Sigmoid colon (tissue), 7 donors: ENCODE data around the gene DNAL1. TPM values are rescaled to one million over a fixed set of nuclear protein-coding genes. Genes with fewer than 3 reads are reported as not detected.

Source experiments
- DNase-seq: peaks from one replicate; pipeline ENCODE4 v3.0.0-alpha.2; 2019
- H3K27ac ChIP-seq, 4 donors: fragments of 200-600 bp; sonication (generic); one replicate each; pipeline ENCODE4 v1.5.1; 2016 to 2019; ENCODE audit warnings: mild to moderate bottlenecking in 1 of 4
- H3K27me3 ChIP-seq, 3 donors: fragments of 200-600 bp; sonication (generic); one replicate each; pipeline ENCODE4 v1.5.1; 2019; ENCODE audit warnings: mild to moderate bottlenecking in 1 of 3
- H3K36me3 ChIP-seq, 4 donors: fragments of 200-600 bp; sonication (generic); one replicate each; pipeline ENCODE4 v1.5.1; 2016 to 2019
- H3K4me1 ChIP-seq, 4 donors: fragments of 200-600 bp; sonication (generic); one replicate each; pipeline ENCODE4 v1.5.1; 2017 to 2019
- H3K4me3 ChIP-seq, 4 donors: fragments of 200-600 bp; sonication (generic); one replicate each; pipeline ENCODE4 v1.5.1; 2017 to 2019; ENCODE audit warnings: mild to moderate bottlenecking in 2 of 4, moderate library complexity in 1 of 4
- H3K9me3 ChIP-seq, 4 donors: fragments of 200-600 bp in 3 of 4; sonication (generic) in 3 of 4; one replicate each; pipeline versions ENCODE4 v1.5.1 to v1.6.1; 2013 to 2019
- CTCF ChIP-seq, 4 experiments: fragments of 450-650 bp in 3 of 4; fragments of 200-600 bp in 1 of 4; IDR thresholded peaks; one replicate each; pipeline ENCODE4 v1.5.1; 2016 to 2019; ENCODE audit warnings: antibody characterized with exemption in 4 of 4, mild to moderate bottlenecking in 3 of 4, moderate library complexity in 2 of 4
- EP300 ChIP-seq, 4 donors: sonication (generic); formaldehyde crosslinking; IDR thresholded peaks; one replicate each; pipeline ENCODE4 v1.6.1; 2017; ENCODE audit warnings: antibody characterized with exemption in 4 of 4
- POLR2A ChIP-seq, 2 donors: fragments of 450-650 bp; IDR thresholded peaks; one replicate each; pipeline ENCODE4 v1.6.1; 2016; ENCODE audit warnings: antibody characterized with exemption in 2 of 2, mild to moderate bottlenecking in 2 of 2, moderate library complexity in 2 of 2
- POLR2AphosphoS5 ChIP-seq, 4 donors: sonication (generic); formaldehyde crosslinking; IDR thresholded peaks; one replicate each; pipeline ENCODE4 v1.6.1; 2017; ENCODE audit warnings: antibody characterized with exemption in 4 of 4
- WGBS, 2 donors: extraction: QIAGEN DNeasy Blood & Tissue Kit; methylation state at CpG; one replicate each; pipeline ENCODE4 v1.1.7; 2013; 5-methylcytosine and 5-hydroxymethylcytosine counted together
- intact Hi-C: fragments of 100-400 bp; cut with DNase I; formaldehyde crosslinking; loops from one replicate; pipeline ENCODE4 v1.15.1; 2023
- polyA plus RNA-seq, 3 donors: library from polyadenylated mRNA; stranded (reverse); fragments of 200-250 nt; gene quantifications; one replicate each; pipeline ENCODE4 v1.2.3, GENCODE V29; 2013
- total RNA-seq, 4 donors: library from RNA; depleted of rRNA; stranded (reverse); fragments of >200 nt; gene quantifications; one replicate each; pipeline ENCODE4 v1.1.0, GENCODE V29; 2016
- donor health status: healthy with polysubstance abuse.
- donor health status: Bipolar disorder and iron deficiency.
- donor health status: healthy.

DNAL1 gene
- total and polyA plus RNA-seq, 7 donors: 4.6 to 20.0 (median 6.9) TPM

- no peak for DNase-seq
- Histone ChIP-seq H3K27me3 (no peaks in the 10 kb centered on the region), H3K36me3 (peaks cover 0 to 24% (median 0%) of the 10 kb centered on the region in 4 donors), H3K4me3 (no peak overlapping the region), H3K27ac (no peak overlapping the region), H3K9me3 (no peaks in the 10 kb centered on the region), H3K4me1 (no peaks in the 10 kb centered on the region)
- no peak for TF ChIP-seq CTCF (IDR thresholded peaks at IDR 0.05)
- 96 to 98% methylated on average over 2 of the region's 2 CpGs for WGBS, 2 donors
- intact Hi-C loops: no loop called here
Observed at GRCh38 chr14:73665130-73665529, 20.3 kb downstream of the DNAL1 start.

GRCh38 chr14:73666583-73666982 lies 21.8 kb downstream of the DNAL1 start:
- H3K27me3 ChIP-seq: no peaks in the 10 kb centered on the region
- WGBS, 2 donors: 91 to 95% methylated on average over 5 of the region's 5 CpGs
- intact Hi-C loops: no loop called here
- no peaks in the 10 kb centered on the region for H3K9me3 ChIP-seq
- no peak for DNase-seq
- no peaks in the 10 kb centered on the region for H3K4me1 ChIP-seq
- no peak overlapping the region for H3K27ac ChIP-seq
- H3K4me3 ChIP-seq: no peak overlapping the region
- no peak for TF ChIP-seq EP300 (IDR thresholded peaks at IDR 0.05)
- no peak for TF ChIP-seq POLR2AphosphoS5 (IDR thresholded peaks at IDR 0.05)
- no peak for TF ChIP-seq CTCF (IDR thresholded peaks at IDR 0.05)
- TF ChIP-seq POLR2A (IDR thresholded peaks at IDR 0.05): no peak
- peaks cover 0 to 23% (median 0%) of the 10 kb centered on the region in 4 donors for H3K36me3 ChIP-seq

GRCh38 chr14:73667854-73668253 lies 23.1 kb downstream of the DNAL1 start:
- Histone ChIP-seq H3K4me1 (no peaks in the 10 kb centered on the region), H3K27ac (no peak overlapping the region), H3K36me3 (peaks cover 0 to 22% (median 1%) of the 10 kb centered on the region in 4 donors), H3K9me3 (no peaks in the 10 kb centered on the region), H3K27me3 (no peaks in the 10 kb centered on the region), H3K4me3 (no peak overlapping the region)
- 92 to 96% methylated on average over 3 of the region's 3 CpGs for WGBS, 2 donors
- intact Hi-C loops: no loop called here
- TF ChIP-seq EP300 (IDR thresholded peaks at IDR 0.05): no peak
- DNase-seq: no peak

GRCh38 chr14:73674986-73675385 lies 30.2 kb downstream of the DNAL1 start:
- Histone ChIP-seq H3K27me3 (no peaks in the 10 kb centered on the region), H3K27ac (no peak overlapping the region), H3K36me3 (peaks cover 0 to 29% (median 2%) of the 10 kb centered on the region in 4 donors), H3K4me3 (no peak overlapping the region), H3K9me3 (no peaks in the 10 kb centered on the region), H3K4me1 (no peaks in the 10 kb centered on the region)
- 74 to 91% methylated on average over 3 of the region's 3 CpGs for WGBS, 2 donors
- intact Hi-C loops: no loop called here
- no peak for DNase-seq
- TF ChIP-seq EP300 (IDR thresholded peaks at IDR 0.05) (no peak), POLR2A (IDR thresholded peaks at IDR 0.05) (no peak), CTCF (IDR thresholded peaks at IDR 0.05) (no peak), POLR2AphosphoS5 (IDR thresholded peaks at IDR 0.05) (no peak)

- intact Hi-C loops: no loop called here
- Histone ChIP-seq H3K36me3 (peaks cover 0 to 17% (median 0%) of the 10 kb centered on the region in 4 donors), H3K27me3 (no peaks in the 10 kb centered on the region), H3K4me3 (no peak overlapping the region), H3K4me1 (no peaks in the 10 kb centered on the region), H3K27ac (no peak overlapping the region), H3K9me3 (no peaks in the 10 kb centered on the region)
- no peak for DNase-seq
- TF ChIP-seq CTCF (IDR thresholded peaks at IDR 0.05) (no peak), POLR2A (IDR thresholded peaks at IDR 0.05) (no peak), POLR2AphosphoS5 (IDR thresholded peaks at IDR 0.05) (no peak), EP300 (IDR thresholded peaks at IDR 0.05) (no peak)
- WGBS, 2 donors: 95 to 97% methylated on average over 4 of the region's 4 CpGs
Observed at GRCh38 chr14:73678698-73679097, 33.9 kb downstream of the DNAL1 start.
